ENCODE data around the gene DRC1.

DRC1 gene

GRCh38 chr2:26460613-26461031 lies 58.9 kb downstream of the DRC1 start:
- Histone ChIP-seq H3K4me1 (ENCODE audit: low read length) (no peaks in the 10 kb centered on the region), H3K27me3 (replicated peaks; ENCODE audit: insufficient read depth, low read length) (peaks cover 6% of the 10 kb centered on the region; the same call in 1 of the 2 replicates), H3K4me3 (ENCODE audit: low read length) (no peak overlapping the region), H3K36me3 (replicated peaks; ENCODE audit: insufficient read depth, low read length) (no peaks in the 10 kb centered on the region), H4K20me1 (ENCODE audit: insufficient read depth, low read length) (no peaks in the 10 kb centered on the region), H3F3A (ENCODE audit: insufficient read depth, low read length) (no peaks in the 10 kb centered on the region), H3K9ac (ENCODE audit: low read length) (no peak overlapping the region), H3K79me2 (ENCODE audit: low read length) (no peaks in the 10 kb centered on the region), H2AFZ (ENCODE audit: low read length) (no peak overlapping the region), H3K9me2 (replicated peaks; ENCODE audit: insufficient read depth, low read length) (no peaks in the 10 kb centered on the region), H3K4me2 (ENCODE audit: low read depth, low read length) (no peak overlapping the region), H3K27ac (ENCODE audit: low read length) (no peak overlapping the region), H3K9me3 (replicated peaks; ENCODE audit: insufficient read depth, low read length) (no peaks in the 10 kb centered on the region)
- DNase-seq: no peak
- TF ChIP-seq EZH2phosphoT487 (IDR thresholded peaks at IDR 0.05; ENCODE audit: low read length): no peak

DNA sequence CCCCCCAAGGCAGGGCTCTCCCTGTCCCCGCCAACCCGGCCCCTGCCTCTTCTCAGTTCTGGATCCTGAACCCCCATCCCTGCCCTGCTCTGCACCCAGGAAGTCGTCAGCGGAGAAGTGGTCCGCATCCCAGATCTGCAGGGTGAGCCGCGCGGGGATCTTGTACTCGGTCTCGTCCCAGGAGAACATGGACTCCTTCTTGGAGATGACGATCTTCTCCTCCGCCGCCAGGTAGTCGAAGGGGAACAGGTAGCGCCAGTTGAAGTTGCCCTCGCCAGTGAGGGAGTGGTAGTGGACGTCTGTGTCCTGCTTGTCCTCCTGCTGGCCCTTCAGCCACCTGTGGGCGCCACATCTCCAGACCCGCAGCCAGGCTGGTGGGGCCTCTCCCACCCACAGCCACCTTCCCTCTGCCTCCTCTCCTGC lies 59.9 kb downstream of the DRC1 start:
- no peaks in the 10 kb centered on the region for H4K20me1 ChIP-seq (ENCODE audit: insufficient read depth, low read length)
- no peaks in the 10 kb centered on the region for H3K9me2 ChIP-seq (replicated peaks; ENCODE audit: insufficient read depth, low read length)
- no peaks in the 10 kb centered on the region for H3K36me3 ChIP-seq (replicated peaks; ENCODE audit: insufficient read depth, low read length)
- no peak overlapping the region for H2AFZ ChIP-seq (ENCODE audit: low read length)
- no peak overlapping the region for H3K4me3 ChIP-seq (ENCODE audit: low read length)
- DNase-seq: no peak
- peaks cover 6% of the 10 kb centered on the region; the same call in 1 of the 2 replicates for H3K27me3 ChIP-seq (replicated peaks; ENCODE audit: insufficient read depth, low read length)
- H3F3A ChIP-seq (ENCODE audit: insufficient read depth, low read length): no peaks in the 10 kb centered on the region
- no peak overlapping the region for H3K9ac ChIP-seq (ENCODE audit: low read length)
- H3K79me2 ChIP-seq (ENCODE audit: low read length): no peaks in the 10 kb centered on the region
- H3K4me1 ChIP-seq (ENCODE audit: low read length): no peaks in the 10 kb centered on the region
- H3K9me3 ChIP-seq (replicated peaks; ENCODE audit: insufficient read depth, low read length): no peaks in the 10 kb centered on the region
- H3K27ac ChIP-seq (ENCODE audit: low read length): no peak overlapping the region
- H3K4me2 ChIP-seq (ENCODE audit: low read depth, low read length): no peak overlapping the region
- TF ChIP-seq, protein P1, sequence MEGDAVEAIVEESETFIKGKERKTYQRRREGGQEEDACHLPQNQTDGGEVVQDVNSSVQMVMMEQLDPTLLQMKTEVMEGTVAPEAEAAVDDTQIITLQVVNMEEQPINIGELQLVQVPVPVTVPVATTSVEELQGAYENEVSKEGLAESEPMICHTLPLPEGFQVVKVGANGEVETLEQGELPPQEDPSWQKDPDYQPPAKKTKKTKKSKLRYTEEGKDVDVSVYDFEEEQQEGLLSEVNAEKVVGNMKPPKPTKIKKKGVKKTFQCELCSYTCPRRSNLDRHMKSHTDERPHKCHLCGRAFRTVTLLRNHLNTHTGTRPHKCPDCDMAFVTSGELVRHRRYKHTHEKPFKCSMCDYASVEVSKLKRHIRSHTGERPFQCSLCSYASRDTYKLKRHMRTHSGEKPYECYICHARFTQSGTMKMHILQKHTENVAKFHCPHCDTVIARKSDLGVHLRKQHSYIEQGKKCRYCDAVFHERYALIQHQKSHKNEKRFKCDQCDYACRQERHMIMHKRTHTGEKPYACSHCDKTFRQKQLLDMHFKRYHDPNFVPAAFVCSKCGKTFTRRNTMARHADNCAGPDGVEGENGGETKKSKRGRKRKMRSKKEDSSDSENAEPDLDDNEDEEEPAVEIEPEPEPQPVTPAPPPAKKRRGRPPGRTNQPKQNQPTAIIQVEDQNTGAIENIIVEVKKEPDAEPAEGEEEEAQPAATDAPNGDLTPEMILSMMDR (IDR thresholded peaks at IDR 0.05; ENCODE audit: low read length): no peak
- no peak for TF ChIP-seq EZH2 (optimal IDR thresholded peaks at IDR 0.05; ENCODE audit: low read depth, low read length)

- no peak overlapping the region for H2AFZ ChIP-seq (ENCODE audit: low read length)
- TF ChIP-seq EZH2phosphoT487 (IDR thresholded peaks at IDR 0.05; ENCODE audit: low read length): no peak
- TF ChIP-seq, protein P1 (IDR thresholded peaks at IDR 0.05; ENCODE audit: low read length): no peak
- no peak for TF ChIP-seq EZH2 (optimal IDR thresholded peaks at IDR 0.05; ENCODE audit: low read depth, low read length)
- no peaks in the 10 kb centered on the region for H3F3A ChIP-seq (ENCODE audit: insufficient read depth, low read length)
- peaks cover 6% of the 10 kb centered on the region; the same call in 1 of the 2 replicates for H3K27me3 ChIP-seq (replicated peaks; ENCODE audit: insufficient read depth, low read length)
- no peak for DNase-seq
- no peak overlapping the region for H3K9ac ChIP-seq (ENCODE audit: low read length)
- no peaks in the 10 kb centered on the region for H4K20me1 ChIP-seq (ENCODE audit: insufficient read depth, low read length)
- no peak overlapping the region for H3K4me3 ChIP-seq (ENCODE audit: low read length)
- no peaks in the 10 kb centered on the region for H3K9me3 ChIP-seq (replicated peaks; ENCODE audit: insufficient read depth, low read length)
- no peaks in the 10 kb centered on the region for H3K9me2 ChIP-seq (replicated peaks; ENCODE audit: insufficient read depth, low read length)
- no peaks in the 10 kb centered on the region for H3K79me2 ChIP-seq (ENCODE audit: low read length)
- H3K27ac ChIP-seq (ENCODE audit: low read length): no peak overlapping the region
- H3K36me3 ChIP-seq (replicated peaks; ENCODE audit: insufficient read depth, low read length): no peaks in the 10 kb centered on the region
- no peaks in the 10 kb centered on the region for H3K4me1 ChIP-seq (ENCODE audit: low read length)
- no peak overlapping the region for H3K4me2 ChIP-seq (ENCODE audit: low read depth, low read length)
Observed at GRCh38 chr2:26462100-26462499, 60.4 kb downstream of the DRC1 start.

GRCh38 chr2:26462511-26463243 lies 61.0 kb downstream of the DRC1 start:
- no peak for TF ChIP-seq EZH2phosphoT487 (IDR thresholded peaks at IDR 0.05; ENCODE audit: low read length)
- no peak for TF ChIP-seq EZH2 (optimal IDR thresholded peaks at IDR 0.05; ENCODE audit: low read depth, low read length)
- TF ChIP-seq, protein P1 (IDR thresholded peaks at IDR 0.05; ENCODE audit: low read length): peak; percentile 64
- H3K9me3 ChIP-seq (replicated peaks; ENCODE audit: insufficient read depth, low read length): no peaks in the 10 kb centered on the region
- H3K79me2 ChIP-seq (ENCODE audit: low read length): no peaks in the 10 kb centered on the region
- H3K36me3 ChIP-seq (replicated peaks; ENCODE audit: insufficient read depth, low read length): no peaks in the 10 kb centered on the region
- no peaks in the 10 kb centered on the region for H3K4me1 ChIP-seq (ENCODE audit: low read length)
- no peaks in the 10 kb centered on the region for H3K9me2 ChIP-seq (replicated peaks; ENCODE audit: insufficient read depth, low read length)
- H4K20me1 ChIP-seq (ENCODE audit: insufficient read depth, low read length): no peaks in the 10 kb centered on the region
- H2AFZ ChIP-seq (ENCODE audit: low read length): no peak overlapping the region
- DNase-seq: no peak
- no peaks in the 10 kb centered on the region for H3F3A ChIP-seq (ENCODE audit: insufficient read depth, low read length)
- H3K9ac ChIP-seq (ENCODE audit: low read length): no peak overlapping the region
- no peak overlapping the region for H3K27ac ChIP-seq (ENCODE audit: low read length)
- H3K4me2 ChIP-seq (ENCODE audit: low read depth, low read length): no peak overlapping the region
- peaks cover 6% of the 10 kb centered on the region; the same call in 1 of the 2 replicates for H3K27me3 ChIP-seq (replicated peaks; ENCODE audit: insufficient read depth, low read length)
- H3K4me3 ChIP-seq (ENCODE audit: low read length): no peak overlapping the region
